ENCODE results near the gene EARS2. TPM values are rescaled to one million over a fixed set of nuclear protein-coding genes. Genes with fewer than 3 reads are reported as not detected.

EARS2 gene
- total RNA-seq, 1 donor: 32.6 TPM

DNA sequence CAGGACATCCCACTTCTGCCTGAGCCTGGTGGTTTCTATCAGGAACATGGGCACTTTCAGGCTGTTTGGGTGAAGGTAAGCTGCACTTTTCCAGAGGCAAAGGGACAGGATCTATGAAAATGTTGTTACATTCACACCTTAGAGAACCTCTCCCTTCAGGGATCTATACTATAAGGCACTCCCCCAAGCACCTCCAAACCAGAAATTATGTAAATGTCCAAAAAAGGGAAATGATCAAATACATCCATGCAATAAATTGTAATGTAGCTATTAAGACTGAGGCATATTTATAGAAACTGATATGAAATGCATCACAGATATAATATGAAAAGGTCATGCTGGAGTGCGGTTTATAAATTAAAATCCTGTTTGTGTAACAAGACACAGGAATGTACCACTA is 80.9 kb downstream of the EARS2 start:
- no peak overlapping the region for H3K4me3 ChIP-seq (ENCODE audit: insufficient read depth, low read length)
- H3K4me1 ChIP-seq (ENCODE audit: insufficient read depth, low read length): no peaks in the 10 kb centered on the region
- H3K4me2 ChIP-seq (ENCODE audit: insufficient read depth, low read length): no peak overlapping the region
- TF ChIP-seq, protein P1, sequence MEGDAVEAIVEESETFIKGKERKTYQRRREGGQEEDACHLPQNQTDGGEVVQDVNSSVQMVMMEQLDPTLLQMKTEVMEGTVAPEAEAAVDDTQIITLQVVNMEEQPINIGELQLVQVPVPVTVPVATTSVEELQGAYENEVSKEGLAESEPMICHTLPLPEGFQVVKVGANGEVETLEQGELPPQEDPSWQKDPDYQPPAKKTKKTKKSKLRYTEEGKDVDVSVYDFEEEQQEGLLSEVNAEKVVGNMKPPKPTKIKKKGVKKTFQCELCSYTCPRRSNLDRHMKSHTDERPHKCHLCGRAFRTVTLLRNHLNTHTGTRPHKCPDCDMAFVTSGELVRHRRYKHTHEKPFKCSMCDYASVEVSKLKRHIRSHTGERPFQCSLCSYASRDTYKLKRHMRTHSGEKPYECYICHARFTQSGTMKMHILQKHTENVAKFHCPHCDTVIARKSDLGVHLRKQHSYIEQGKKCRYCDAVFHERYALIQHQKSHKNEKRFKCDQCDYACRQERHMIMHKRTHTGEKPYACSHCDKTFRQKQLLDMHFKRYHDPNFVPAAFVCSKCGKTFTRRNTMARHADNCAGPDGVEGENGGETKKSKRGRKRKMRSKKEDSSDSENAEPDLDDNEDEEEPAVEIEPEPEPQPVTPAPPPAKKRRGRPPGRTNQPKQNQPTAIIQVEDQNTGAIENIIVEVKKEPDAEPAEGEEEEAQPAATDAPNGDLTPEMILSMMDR (IDR thresholded peaks at IDR 0.05; ENCODE audit: extremely low read depth, low read depth, low read length): no peak
- H3K36me3 ChIP-seq (ENCODE audit: insufficient read depth, low read length): peaks cover 35% of the 10 kb centered on the region
- H3K27me3 ChIP-seq (ENCODE audit: insufficient read depth, low read length): no peaks in the 10 kb centered on the region
- H2AFZ ChIP-seq (ENCODE audit: low read length): no peak overlapping the region
- peaks cover 2% of the 10 kb centered on the region for H4K20me1 ChIP-seq (ENCODE audit: insufficient read depth, low read length)
- no peaks in the 10 kb centered on the region for H3K79me2 ChIP-seq (ENCODE audit: insufficient read depth, low read length)
- H3K9me3 ChIP-seq (ENCODE audit: low read depth, low read length): no peaks in the 10 kb centered on the region
- no peak overlapping the region for H3K27ac ChIP-seq (ENCODE audit: low read depth, low read length)
- DNase-seq (ENCODE audit: insufficient read length, low spot score, missing footprints): no peak

Other genes starting within 250 kb of the EARS2 start
- 17.0 and 20.9 TPM in 2 replicates for gene COG7, start 104.2 kb downstream of the EARS2 start, total RNA-seq
- 18.1 and 26.2 TPM in 2 replicates for gene GGA2, start 46.9 kb downstream of the EARS2 start, total RNA-seq
- gene UBFD1, start 377 bp upstream of the EARS2 start, total RNA-seq: 94.3 and 109 TPM in 2 replicates
- 43.1 and 50.7 TPM in 2 replicates for gene NDUFAB1, start 39.0 kb upstream of the EARS2 start, total RNA-seq
- gene PALB2, start 84.0 kb upstream of the EARS2 start, total RNA-seq: 14.8 and 15.9 TPM in 2 replicates
- gene DCTN5, start 84.1 kb upstream of the EARS2 start, total RNA-seq: 35.4 and 35.5 TPM in 2 replicates
- gene PLK1, start 121.5 kb upstream of the EARS2 start, total RNA-seq: 2.2 and 3.5 TPM in 2 replicates
- gene ERN2, start 155.9 kb upstream of the EARS2 start, total RNA-seq: 0.29 TPM in 1 of 2 replicates, not detected in the other
- gene CHP2, start 197.7 kb upstream of the EARS2 start, total RNA-seq: not detected in 2 replicates